ENCODE measurements around the gene FGFR3.

Gene FGFR3

GRCh38 chr4:1802720-1803522, 9.8 kb downstream of the FGFR3 start:
- no peak for DNase-seq (ENCODE audit: low read depth)

DNA sequence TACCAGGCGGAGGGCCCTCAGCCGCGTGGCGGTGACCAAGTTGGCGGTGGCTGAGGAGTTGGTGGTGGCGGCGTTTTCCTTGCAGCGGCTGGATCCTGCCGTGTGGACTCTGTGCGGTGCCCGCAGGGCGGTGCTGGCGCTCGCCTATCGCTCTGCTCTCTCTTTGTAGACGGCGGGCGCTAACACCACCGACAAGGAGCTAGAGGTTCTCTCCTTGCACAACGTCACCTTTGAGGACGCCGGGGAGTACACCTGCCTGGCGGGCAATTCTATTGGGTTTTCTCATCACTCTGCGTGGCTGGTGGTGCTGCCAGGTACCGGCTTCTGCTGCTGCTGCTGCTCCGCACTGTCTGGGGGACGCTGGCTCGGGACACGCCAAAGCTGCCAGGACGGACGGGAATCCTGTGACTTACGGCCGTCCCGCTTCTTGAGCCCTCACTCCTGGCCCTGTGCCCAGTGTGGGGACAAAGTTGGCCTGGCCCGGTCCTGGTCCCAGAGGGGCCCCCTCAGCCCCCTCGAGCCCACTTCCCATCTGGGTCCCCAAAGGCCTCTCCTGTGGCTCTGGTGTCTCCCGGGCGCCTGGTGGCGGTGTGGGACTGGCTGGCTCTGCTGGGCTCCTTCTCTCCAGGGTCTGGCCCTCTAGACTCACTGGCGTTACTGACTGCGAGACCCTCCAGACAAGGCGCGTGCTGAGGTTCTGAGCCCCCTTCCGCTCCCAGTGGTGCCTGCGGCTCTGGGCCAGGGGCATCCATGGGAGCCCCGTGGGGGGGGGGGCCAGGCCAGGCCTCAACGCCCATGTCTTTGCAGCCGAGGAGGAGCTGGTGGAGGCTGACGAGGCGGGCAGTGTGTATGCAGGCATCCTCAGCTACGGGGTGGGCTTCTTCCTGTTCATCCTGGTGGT, 10.7 kb downstream of the FGFR3 start:
- DNase-seq (ENCODE audit: low read depth) = no peak

DNA sequence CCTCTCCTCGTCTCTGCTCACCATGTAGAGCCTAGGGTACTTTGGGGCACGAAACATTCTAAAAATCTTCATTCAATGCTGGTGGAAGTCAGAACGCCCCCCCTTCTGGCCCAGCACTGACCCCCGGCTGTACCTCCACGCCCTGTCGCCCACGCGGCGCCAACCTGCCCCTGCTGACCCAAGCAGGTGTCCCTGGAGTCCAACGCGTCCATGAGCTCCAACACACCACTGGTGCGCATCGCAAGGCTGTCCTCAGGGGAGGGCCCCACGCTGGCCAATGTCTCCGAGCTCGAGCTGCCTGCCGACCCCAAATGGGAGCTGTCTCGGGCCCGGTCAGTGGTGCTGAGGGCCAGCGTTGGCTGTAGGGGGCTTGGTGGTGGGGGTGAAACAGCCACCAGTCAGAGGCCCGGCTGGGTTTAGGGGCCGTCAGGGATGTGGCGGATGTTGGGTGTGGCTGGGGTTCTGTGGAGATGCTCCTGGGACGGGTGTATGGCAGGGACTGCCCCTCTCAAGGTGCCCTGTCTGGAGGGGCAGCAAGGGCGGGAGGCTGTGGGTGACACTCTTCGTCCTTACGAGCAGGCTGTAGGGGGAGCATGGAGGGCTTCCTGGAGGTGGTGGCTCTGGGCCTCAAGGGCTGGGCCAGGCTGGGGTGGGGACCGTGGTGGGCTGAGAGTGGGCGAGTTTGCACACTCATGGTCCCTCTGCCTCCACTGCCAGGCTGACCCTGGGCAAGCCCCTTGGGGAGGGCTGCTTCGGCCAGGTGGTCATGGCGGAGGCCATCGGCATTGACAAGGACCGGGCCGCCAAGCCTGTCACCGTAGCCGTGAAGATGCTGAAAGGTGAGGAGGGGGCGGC, 11.8 kb downstream of the FGFR3 start:
- no peak for DNase-seq (ENCODE audit: low read depth)

DNA sequence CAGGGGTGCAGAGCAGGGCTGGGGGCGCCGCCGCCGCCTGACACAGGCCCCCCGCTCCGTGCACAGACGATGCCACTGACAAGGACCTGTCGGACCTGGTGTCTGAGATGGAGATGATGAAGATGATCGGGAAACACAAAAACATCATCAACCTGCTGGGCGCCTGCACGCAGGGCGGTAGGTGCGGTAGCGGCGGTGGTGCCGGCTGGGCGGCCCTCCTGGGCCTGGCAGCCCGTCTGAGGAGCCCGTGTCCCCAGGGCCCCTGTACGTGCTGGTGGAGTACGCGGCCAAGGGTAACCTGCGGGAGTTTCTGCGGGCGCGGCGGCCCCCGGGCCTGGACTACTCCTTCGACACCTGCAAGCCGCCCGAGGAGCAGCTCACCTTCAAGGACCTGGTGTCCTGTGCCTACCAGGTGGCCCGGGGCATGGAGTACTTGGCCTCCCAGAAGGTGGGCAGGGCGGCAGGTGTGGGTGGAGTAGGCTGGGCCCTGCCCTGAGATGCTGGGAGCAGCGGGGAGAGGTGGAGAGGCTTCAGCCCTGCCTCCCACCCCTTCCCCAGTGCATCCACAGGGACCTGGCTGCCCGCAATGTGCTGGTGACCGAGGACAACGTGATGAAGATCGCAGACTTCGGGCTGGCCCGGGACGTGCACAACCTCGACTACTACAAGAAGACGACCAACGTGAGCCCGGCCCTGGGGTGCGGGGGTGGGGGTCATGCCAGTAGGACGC, 12.6 kb downstream of the FGFR3 start:
- no peak for DNase-seq (ENCODE audit: low read depth)

- DNase-seq (ENCODE audit: low read depth) = no peak
Measured at GRCh38 chr4:1806223-1806564, 13.1 kb downstream of the FGFR3 start.

GRCh38 chr4:1806596-1807331, 13.7 kb downstream of the FGFR3 start:
- DNase-seq (ENCODE audit: low read depth) = no peak

DNA sequence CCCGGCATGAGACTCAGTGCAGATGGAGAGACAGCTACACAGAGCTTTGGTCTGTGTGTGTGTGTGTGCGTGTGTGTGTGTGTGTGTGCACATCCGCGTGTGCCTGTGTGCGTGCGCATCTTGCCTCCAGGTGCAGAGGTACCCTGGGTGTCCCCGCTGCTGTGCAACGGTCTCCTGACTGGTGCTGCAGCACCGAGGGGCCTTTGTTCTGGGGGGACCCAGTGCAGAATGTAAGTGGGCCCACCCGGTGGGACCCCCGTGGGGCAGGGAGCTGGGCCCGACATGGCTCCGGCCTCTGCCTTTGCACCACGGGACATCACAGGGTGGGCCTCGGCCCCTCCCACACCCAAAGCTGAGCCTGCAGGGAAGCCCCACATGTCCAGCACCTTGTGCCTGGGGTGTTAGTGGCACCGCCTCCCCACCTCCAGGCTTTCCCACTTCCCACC, 14.3 kb downstream of the FGFR3 start:
- no peak for DNase-seq (ENCODE audit: low read depth)

GRCh38 chr4:1808396-1808795, 15.3 kb downstream of the FGFR3 start:
- no peak for DNase-seq (ENCODE audit: low read depth)

- no peak for DNase-seq (ENCODE audit: low read depth)
Measured at GRCh38 chr4:1808851-1809753, 16.0 kb downstream of the FGFR3 start.

GRCh38 chr4:1809754-1810502, 16.8 kb downstream of the FGFR3 start:
- peak; percentile 67 for DNase-seq (ENCODE audit: low read depth)

GRCh38 chr4:1810765-1811164, 17.7 kb downstream of the FGFR3 start:
- no peak for DNase-seq (ENCODE audit: low read depth)

GRCh38 chr4:1812720-1813119, 19.6 kb downstream of the FGFR3 start:
- DNase-seq (ENCODE audit: low read depth) = no peak

- no peak for DNase-seq (ENCODE audit: low read depth)
Measured at GRCh38 chr4:1813231-1813630, 20.1 kb downstream of the FGFR3 start.

- peak; percentile 11 for DNase-seq (ENCODE audit: low read depth)
Measured at GRCh38 chr4:1813915-1814314, 20.8 kb downstream of the FGFR3 start.

DNA sequence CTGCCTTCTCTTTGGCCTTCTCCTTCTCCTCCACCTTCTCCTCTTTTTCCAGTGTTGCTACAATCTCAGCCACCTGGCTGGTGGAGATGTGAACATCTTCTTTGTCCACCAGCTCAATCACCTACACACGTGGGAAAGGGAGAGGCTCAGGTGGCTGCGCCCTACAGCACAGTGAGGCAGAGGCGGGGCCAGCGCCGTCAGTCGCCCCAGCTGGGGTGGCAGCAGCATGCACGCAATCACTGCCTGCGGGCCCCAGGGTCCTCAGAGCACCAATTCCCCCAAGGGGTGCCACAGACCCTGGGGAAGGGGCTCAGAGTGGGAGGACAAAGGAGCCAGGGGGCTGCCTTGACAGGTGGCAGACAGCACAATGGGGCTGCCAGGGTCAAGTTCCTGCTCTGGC, 21.4 kb downstream of the FGFR3 start:
- DNase-seq (ENCODE audit: low read depth) = no peak

DNA sequence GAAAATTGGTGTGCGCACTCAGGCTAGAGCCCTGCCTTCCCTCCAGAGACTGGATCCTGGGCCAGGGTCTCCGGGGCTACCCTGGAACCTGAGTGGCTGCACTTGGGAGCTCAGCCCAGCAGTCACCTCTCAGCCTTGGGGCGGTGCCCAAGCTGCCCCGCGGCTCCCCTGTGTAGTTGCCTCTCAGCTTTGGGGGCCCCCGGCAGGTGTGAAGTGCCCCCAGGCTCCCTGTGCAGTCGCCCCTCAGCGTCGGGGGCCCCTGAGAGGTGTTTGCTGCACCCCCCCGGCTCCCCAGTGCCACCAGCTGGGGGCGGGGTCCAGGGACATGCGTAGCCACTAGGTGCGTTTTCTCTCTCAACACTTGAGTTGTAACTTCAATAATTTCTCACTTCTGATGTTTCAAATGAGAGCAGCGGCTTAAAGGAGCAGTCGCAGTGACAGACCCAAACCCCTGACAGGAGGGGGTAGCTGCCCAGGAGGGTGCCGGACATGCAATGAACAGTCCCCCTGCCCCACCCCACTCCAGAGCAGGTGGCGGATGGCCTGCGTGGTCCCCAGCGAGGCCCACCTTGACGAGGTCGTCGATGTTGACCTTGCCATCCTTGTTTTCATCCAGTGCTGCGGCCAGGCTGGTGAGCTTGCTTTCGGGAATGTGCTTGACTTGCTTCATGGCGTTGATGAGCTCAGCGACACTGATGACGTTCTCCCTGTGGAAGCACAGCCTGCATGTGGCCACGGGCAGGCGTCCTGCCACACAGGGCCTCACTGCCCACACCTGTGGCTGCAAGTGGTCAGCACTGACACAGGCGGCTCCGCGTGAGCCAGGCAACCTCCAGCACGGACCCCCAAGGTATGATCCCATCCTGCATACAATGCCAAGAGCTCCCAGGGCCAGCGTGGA, 22.3 kb downstream of the FGFR3 start:
- no peak for DNase-seq (ENCODE audit: low read depth)

- no peak for DNase-seq (ENCODE audit: low read depth)
Measured at GRCh38 chr4:1815997-1816860, 23.1 kb downstream of the FGFR3 start.

Data from ELR (cell line).